Measurements from ENCODE around the gene CETN1.

CETN1 gene

GRCh38 chr18:577643-578375 is 2.4 kb upstream of the CETN1 start:
- FAIRE-seq, result no peak

- no peak for FAIRE-seq
Measured at GRCh38 chr18:579238-579637, 942 bp upstream of the CETN1 start.

GRCh38 chr18:581096-581495 is 916 bp downstream of the CETN1 start:
- no peak for FAIRE-seq

DNA sequence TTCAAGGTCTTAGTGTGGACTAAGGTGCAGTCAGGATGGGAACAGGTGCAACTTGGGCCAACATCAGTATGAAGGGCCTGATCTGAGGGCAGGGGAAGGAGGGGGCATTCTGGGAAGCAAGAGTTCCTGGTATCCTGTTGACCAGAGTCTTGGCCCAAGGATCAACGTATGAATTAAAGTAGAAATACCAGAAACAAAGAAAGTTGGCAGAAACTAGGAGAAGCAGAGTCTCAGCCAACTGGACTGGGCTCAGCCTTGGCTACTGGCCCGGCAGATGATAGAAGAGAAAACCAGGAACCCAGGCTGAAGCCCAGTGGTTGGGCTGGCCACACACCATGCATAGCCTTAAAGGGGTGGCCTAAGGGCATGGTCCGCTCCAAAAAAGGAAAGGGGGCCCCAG is 2.3 kb downstream of the CETN1 start:
- FAIRE-seq, result no peak

- no peak for FAIRE-seq
Measured at GRCh38 chr18:595068-595467, 14.9 kb downstream of the CETN1 start.

- no peak for FAIRE-seq
Measured at GRCh38 chr18:595571-595970, 15.4 kb downstream of the CETN1 start.

GRCh38 chr18:596288-596881 is 16.2 kb downstream of the CETN1 start:
- no peak for FAIRE-seq

DNA sequence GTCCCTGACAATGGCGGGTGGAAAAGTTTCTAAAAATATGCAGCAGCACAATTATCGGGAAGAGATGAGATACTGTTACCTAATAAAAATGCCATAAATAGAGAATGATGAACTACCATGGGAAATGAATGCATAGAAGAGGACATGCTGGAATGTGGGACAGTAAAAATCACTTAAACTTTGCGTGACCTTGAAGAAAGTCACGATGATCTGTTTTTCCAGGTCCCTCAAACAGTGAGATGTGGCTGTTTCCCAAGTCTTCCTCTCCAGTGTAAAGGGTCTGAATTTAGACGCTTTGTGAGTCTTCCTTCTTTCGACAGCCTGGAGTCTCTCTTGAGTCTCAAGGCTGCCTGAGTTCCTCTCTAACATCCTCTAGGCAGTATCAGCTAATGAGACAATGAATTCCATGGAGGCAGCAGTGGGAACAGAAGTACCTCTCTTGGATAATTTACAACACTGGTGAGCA is 18.0 kb downstream of the CETN1 start:
- no peak for FAIRE-seq

DNA sequence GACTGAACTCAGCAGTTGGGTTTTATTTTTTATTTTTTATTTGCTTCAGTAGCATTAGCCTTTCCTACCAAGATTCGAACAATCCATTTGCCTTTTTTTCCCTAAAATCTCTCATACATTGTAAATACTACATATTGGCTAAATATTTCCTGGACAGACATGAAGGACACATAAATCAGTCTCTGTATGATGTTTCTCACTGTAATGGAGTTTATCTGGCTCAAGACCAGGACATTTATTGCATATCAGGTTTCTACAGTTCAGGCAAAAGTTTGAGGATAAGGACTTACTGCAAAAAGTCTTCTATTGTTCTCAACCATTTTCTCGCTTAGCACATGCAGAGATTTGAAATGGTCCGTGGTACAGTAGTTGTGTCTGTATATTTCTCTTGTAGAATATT is 19.9 kb downstream of the CETN1 start:
- FAIRE-seq, result no peak

GRCh38 chr18:604771-605170 is 24.6 kb downstream of the CETN1 start:
- no peak for FAIRE-seq

DNA sequence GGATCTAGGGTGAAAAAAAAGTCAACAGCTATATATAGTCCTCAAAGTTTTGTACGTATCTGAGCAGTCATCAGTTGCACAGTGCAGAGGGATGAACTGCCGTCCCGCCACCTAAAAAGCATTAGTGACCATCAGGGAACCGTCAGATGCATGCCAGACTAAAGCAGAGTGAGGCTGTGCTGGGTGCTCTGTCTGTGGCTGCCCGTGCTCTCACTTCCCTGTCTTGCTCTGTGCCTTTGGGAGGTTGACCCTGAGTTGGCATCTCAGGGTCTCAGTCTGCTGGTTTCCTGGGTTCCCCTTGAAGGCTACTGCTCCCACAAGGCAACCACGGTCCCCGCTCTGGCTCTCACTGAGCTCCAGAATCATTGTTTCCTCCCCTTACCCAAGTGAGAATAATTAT is 27.8 kb downstream of the CETN1 start:
- no peak for FAIRE-seq

- FAIRE-seq, result no peak
Measured at GRCh38 chr18:610214-610928, 30.2 kb downstream of the CETN1 start.

DNA sequence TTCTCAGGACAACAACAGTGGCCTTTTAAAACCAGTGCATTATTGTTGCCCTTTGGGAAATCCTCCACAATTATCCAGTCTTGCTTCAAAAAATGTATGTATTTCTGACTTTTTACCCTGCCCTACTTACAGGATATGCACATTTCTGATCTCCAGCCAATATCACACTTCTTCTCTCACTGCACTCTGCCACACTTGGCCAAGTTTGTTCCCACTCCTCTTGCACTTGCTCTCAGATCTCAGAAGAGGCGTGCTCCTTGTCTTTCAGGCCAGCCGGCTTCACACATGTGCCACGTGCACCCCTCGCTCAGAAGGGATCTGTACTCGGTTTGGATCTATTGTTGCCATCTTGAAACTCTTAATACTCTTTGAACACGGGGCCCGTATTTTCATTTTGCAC is 32.0 kb downstream of the CETN1 start:
- FAIRE-seq, result no peak

GRCh38 chr18:614193-614592 is 34.0 kb downstream of the CETN1 start:
- no peak for FAIRE-seq

GRCh38 chr18:615092-615521 is 34.9 kb downstream of the CETN1 start:
- no peak for FAIRE-seq

DNA sequence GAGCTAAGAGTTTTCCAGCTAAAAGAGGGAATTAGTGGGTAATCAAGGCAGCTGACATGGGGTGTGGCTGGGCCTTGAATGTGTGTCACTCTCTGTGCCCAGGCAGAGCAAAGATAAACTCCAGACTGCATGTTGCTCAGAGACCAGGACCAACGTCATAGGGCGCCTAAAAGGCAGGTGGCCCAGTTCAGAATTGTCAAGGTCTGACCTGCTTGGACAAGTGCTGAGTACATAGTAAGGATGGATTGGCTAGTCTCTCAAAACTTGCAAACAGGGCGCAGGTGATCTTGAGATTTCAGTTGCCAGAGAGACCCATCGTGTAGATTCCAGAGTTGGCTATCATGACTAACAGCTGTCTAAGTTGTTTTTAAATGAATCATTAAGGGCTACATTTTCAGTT is 35.6 kb downstream of the CETN1 start:
- no peak for FAIRE-seq

DNA sequence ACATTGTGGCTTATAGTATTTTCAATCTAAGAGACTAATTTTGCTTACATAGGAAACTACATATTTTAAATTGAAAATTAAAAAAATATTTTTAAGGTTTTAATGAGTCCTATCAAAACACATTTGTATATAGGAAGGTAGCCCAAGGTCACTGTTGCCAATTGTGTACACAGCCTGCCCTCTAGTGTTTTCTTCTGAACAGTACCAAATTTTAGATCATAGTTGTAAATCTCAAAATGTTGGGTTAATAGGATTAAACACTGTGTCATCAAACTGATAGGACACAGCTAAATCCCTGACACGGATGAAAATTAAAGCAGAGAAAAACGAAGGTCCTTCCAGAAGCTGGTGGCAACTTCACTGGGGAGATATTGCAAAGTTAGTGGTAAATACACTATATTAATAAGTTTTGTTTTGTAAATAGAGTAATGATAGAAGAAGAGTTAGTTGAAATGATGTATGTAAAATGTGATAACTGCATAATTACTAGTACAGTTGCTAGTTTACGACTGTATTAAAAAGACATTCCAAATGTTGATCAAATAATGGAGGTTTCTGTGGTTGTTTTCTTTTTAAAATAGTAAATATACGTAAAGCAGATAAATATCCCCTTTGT is 36.3 kb downstream of the CETN1 start:
- FAIRE-seq, result peak; percentile 95

GRCh38 chr18:617970-618504 is 37.9 kb downstream of the CETN1 start:
- FAIRE-seq, result no peak

GRCh38 chr18:618618-619017 is 38.4 kb downstream of the CETN1 start:
- FAIRE-seq, result no peak

GRCh38 chr18:621291-622043 is 41.3 kb downstream of the CETN1 start:
- no peak for FAIRE-seq

- FAIRE-seq, result no peak
Measured at GRCh38 chr18:622289-622688, 42.1 kb downstream of the CETN1 start.

GRCh38 chr18:623761-624620 is 43.8 kb downstream of the CETN1 start:
- no peak for FAIRE-seq
